RWPE2 (cell line): ENCODE data around the gene MYH15.

Experiments used
- ATAC-seq: fragments of 200-7000 bp; cut with Tn5 transposase; 3 replicates; pipeline ENCODE4 v1.9.1; 2021; ENCODE audit warnings: low read depth
- DNase-seq: peaks from one replicate; pipeline ENCODE4 v3.0.0-alpha.2; 2020; ENCODE audit warnings: low spot score
- H3K27ac ChIP-seq: fragments of 450-650 bp; 2 replicates; pipeline ENCODE4 v1.5.1; 2017; ENCODE audit warnings: mild to moderate bottlenecking; ENCODE audit not compliant: poor library complexity, severe bottlenecking
- H3K27me3 ChIP-seq: fragments of 250-450 bp; sonication (Bioruptor Pico); 2 replicates; pipeline ENCODE4 v1.5.1; 2021; ENCODE audit warnings: mild to moderate bottlenecking, moderate library complexity; ENCODE audit not compliant: insufficient read depth, poor library complexity, severe bottlenecking
- H3K36me3 ChIP-seq: fragments of 250-450 bp; sonication (Bioruptor Pico); 2 replicates; pipeline ENCODE4 v1.5.1; 2020; ENCODE audit warnings: low read depth, mild to moderate bottlenecking, moderate library complexity
- H3K4me1 ChIP-seq: fragments of 250-450 bp; sonication (Bioruptor Pico); 2 replicates; pipeline ENCODE4 v1.5.1; 2021; ENCODE audit warnings: mild to moderate bottlenecking, moderate library complexity; ENCODE audit not compliant: insufficient read depth, poor library complexity, severe bottlenecking
- H3K4me3 ChIP-seq: fragments of 250-450 bp; sonication (Bioruptor Pico); 2 replicates; pipeline ENCODE4 v1.5.1; 2021; ENCODE audit warnings: mild to moderate bottlenecking, moderate library complexity; ENCODE audit not compliant: severe bottlenecking
- H3K9me3 ChIP-seq: fragments of 250-450 bp; sonication (Bioruptor Pico); 2 replicates; pipeline ENCODE4 v1.5.1; 2021; ENCODE audit warnings: mild to moderate bottlenecking, moderate library complexity; ENCODE audit not compliant: severe bottlenecking
- TF ChIP-seq, protein P1 (sequence below): fragments of 450-650 bp; IDR thresholded peaks from one replicate; pipeline ENCODE4 v1.5.1; 2017; ENCODE audit warnings: mild to moderate bottlenecking, moderate library complexity; ENCODE audit not compliant: poor library complexity, severe bottlenecking

The MYH15 gene

DNA sequence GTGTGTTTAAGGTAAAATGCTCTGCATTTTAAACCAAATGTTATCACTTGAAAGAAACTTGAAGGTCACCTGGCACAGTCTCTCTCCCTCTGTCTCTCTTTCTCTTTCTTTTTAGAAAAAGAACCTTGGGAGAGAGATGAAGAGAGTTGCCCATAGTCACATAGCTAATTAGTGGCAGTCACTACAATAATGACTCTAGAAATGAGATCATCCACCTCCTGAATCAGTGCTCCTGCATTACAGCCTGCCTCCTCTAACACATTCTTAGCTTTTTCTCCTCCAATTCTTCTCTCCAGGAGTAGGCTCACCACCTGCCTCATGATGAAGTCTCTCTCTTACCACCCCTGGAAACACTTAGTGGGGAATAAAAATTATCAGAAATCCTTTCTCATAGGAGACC is 2.5 kb downstream of the MYH15 start:
- Histone ChIP-seq H3K4me3 (no peak overlapping the region), H3K36me3 (no peaks in the 10 kb centered on the region), H3K4me1 (no peaks in the 10 kb centered on the region), H3K9me3 (no peaks in the 10 kb centered on the region), H3K27ac (no peak overlapping the region), H3K27me3 (no peaks in the 10 kb centered on the region)
- DNase-seq (no peak), ATAC-seq (no peak)
- TF ChIP-seq, protein P1, sequence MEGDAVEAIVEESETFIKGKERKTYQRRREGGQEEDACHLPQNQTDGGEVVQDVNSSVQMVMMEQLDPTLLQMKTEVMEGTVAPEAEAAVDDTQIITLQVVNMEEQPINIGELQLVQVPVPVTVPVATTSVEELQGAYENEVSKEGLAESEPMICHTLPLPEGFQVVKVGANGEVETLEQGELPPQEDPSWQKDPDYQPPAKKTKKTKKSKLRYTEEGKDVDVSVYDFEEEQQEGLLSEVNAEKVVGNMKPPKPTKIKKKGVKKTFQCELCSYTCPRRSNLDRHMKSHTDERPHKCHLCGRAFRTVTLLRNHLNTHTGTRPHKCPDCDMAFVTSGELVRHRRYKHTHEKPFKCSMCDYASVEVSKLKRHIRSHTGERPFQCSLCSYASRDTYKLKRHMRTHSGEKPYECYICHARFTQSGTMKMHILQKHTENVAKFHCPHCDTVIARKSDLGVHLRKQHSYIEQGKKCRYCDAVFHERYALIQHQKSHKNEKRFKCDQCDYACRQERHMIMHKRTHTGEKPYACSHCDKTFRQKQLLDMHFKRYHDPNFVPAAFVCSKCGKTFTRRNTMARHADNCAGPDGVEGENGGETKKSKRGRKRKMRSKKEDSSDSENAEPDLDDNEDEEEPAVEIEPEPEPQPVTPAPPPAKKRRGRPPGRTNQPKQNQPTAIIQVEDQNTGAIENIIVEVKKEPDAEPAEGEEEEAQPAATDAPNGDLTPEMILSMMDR: no peak

DNA sequence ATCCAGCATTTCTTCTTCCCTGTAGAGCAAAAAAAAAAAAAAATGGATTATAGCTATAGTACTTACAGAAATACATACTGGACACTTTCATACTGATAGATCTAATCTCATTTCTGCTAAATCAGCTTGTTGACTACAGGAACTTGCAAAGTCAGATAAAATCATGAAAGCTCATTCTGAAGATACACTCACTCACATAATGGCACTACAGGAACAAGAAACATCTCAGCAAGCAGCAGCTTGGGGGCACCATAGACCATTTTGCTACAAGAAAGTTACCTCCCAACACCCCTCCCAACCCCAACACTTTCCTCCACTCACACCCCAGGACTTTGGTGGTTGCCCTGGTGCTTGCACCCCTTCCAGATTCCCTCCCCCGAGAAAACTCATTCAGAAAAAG is 4.6 kb downstream of the MYH15 start:
- ATAC-seq (no peak), DNase-seq (no peak)
- H3K27me3 ChIP-seq: no peaks in the 10 kb centered on the region
- H3K4me3 ChIP-seq: no peak overlapping the region
- H3K4me1 ChIP-seq: no peaks in the 10 kb centered on the region
- H3K27ac ChIP-seq: no peak overlapping the region
- TF ChIP-seq, protein P1: no peak
- no peaks in the 10 kb centered on the region for H3K36me3 ChIP-seq
- no peaks in the 10 kb centered on the region for H3K9me3 ChIP-seq

DNA sequence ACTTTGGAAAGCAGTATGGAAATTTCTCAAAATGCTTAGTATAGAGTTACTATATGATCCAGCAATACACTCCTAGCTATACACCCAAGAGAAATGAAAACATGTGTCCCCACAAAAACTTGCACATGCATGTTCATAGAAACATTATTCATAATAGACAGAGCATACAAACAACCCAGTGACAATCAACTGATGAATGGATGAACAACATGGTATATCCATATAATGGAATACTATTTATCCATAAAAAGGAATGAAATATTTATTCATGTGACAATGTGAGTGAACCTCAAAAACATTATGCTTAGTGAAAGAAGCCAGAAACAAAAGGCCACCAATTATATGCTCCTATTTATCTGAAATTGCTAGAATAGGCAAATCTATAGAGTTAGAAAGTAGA is 6.7 kb downstream of the MYH15 start:
- Histone ChIP-seq H3K4me1 (no peaks in the 10 kb centered on the region), H3K9me3 (no peaks in the 10 kb centered on the region), H3K36me3 (no peaks in the 10 kb centered on the region), H3K27me3 (no peaks in the 10 kb centered on the region), H3K4me3 (no peak overlapping the region), H3K27ac (no peak overlapping the region)
- DNase-seq: no peak
- ATAC-seq: no peak
- TF ChIP-seq, protein P1: no peak

DNA sequence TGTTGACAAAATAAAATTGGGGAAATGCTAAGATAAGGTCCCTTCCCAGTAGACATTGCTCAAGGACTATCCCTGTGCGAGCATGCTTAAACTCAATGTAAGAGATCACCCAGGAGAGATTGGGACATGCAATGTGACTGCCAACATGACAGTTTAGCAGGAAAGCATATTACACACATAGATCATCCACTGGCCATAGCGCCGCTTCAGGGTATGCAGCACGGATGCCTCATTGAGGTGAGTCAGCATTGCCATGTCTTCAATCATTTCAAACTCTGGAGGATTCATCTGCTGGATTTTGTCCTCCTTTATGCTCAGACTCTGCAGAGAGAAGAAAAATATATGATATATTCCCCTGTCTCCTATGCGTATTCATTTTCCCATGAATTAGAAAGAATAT is 8.9 kb downstream of the MYH15 start:
- H3K27me3 ChIP-seq: no peaks in the 10 kb centered on the region
- H3K4me3 ChIP-seq: no peak overlapping the region
- H3K9me3 ChIP-seq: no peaks in the 10 kb centered on the region
- DNase-seq: no peak
- no peaks in the 10 kb centered on the region for H3K4me1 ChIP-seq
- H3K27ac ChIP-seq: no peak overlapping the region
- H3K36me3 ChIP-seq: no peaks in the 10 kb centered on the region
- no peak for ATAC-seq
- TF ChIP-seq, protein P1: no peak

DNA sequence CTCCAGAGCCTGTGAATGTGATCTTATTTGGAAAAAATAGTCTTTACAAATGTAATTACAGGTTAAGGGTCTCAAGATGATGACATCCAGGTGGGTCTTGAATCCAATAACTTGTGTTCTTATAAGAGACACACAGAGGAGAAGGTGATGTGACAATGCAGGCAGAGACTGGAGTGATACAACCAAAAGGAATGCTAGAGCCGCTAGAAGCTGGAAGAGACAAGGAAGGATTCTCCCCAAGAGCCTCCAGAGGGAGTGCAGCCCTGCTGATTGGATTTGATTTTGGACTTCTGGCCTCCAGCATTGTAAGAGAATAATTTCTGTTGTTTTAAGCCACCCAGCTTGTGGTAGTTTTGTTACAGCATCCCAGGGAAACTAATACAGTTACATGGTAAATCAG is 9.7 kb downstream of the MYH15 start:
- H3K4me1 ChIP-seq: no peaks in the 10 kb centered on the region
- TF ChIP-seq, protein P1: no peak
- no peaks in the 10 kb centered on the region for H3K36me3 ChIP-seq
- H3K4me3 ChIP-seq: no peak overlapping the region
- ATAC-seq (peak; percentile 40; the same call in 1 of the 3 replicates), DNase-seq (no peak)
- no peak overlapping the region for H3K27ac ChIP-seq
- H3K27me3 ChIP-seq: no peaks in the 10 kb centered on the region
- no peaks in the 10 kb centered on the region for H3K9me3 ChIP-seq
